NCI-H2171 (cell line): ENCODE data around the gene FZD7.

Experiments
- DNase-seq: peaks from one replicate; lab custom pipeline; 2025; lab: John Stamatoyannopoulos, UW

Gene FZD7

DNA sequence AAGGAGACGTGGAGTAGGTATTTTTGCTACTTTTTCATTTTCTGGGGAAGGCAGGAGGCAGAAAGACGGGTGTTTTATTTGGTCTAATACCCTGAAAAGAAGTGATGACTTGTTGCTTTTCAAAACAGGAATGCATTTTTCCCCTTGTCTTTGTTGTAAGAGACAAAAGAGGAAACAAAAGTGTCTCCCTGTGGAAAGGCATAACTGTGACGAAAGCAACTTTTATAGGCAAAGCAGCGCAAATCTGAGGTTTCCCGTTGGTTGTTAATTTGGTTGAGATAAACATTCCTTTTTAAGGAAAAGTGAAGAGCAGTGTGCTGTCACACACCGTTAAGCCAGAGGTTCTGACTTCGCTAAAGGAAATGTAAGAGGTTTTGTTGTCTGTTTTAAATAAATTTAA is 3.4 kb downstream of the FZD7 start:
- no peak for DNase-seq

GRCh38 chr2:202038471-202039277 is 5.0 kb downstream of the FZD7 start:
- no peak for DNase-seq

DNA sequence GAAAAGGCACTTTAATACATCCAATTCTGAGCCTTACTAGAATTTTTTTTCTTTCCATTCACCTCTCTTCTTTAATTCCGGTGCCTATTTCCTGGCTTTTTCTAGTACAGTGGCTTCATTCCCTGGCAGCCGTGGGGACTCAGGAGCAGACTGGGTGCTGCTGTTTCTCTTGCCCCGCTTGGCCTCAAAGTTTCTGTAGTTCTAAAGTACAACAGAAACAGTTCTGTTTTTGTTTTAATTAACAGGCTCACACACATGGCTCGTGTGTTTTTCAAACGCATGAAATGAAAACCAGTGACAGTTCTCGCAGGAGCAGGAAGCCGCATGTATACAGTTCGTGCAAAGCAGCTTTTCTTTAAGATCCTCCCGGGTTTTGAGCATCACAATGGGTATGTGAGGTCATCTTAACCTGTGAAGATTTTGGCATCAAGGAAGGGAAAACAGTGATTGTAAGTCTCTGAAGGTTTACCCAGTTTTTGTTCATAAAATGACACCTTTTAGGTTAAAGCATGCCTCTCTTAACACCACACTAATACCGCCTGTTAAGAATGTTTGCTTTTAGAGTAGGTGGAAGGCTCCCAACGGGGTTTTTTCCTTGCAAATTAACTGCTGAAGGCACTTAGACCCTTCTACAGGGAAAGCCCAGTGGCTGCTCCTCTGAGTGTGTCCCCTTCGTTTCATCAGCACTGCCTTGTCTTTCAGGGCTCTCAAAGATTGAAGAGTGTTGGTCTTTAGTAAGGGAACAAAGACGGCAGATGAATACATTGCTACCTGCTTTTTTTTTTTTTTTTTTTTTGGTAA is 5.8 kb downstream of the FZD7 start:
- no peak for DNase-seq

GRCh38 chr2:202040079-202040844 is 6.6 kb downstream of the FZD7 start:
- no peak for DNase-seq

GRCh38 chr2:202042444-202042843 is 8.8 kb downstream of the FZD7 start:
- no peak for DNase-seq

- no peak for DNase-seq
Measured at GRCh38 chr2:202043475-202043874, 9.8 kb downstream of the FZD7 start.

DNA sequence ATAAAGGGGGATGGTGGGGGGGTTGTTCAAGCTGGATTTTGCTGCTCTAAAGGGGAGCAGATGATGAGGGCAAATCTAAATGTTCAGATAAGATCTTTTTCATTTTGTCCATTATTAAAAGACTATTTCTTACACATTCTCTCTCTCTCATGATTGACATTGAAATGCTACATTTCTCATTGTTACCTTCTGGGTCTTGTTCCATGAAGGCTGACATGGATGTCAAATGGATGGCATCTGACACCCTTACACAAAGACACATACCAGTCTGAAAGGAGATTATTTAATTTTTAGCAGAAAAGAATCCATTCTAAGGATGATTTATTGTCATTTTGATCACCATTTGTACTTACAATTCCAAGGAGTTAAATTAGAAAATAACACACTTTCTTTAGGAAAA is 11.1 kb downstream of the FZD7 start:
- no peak for DNase-seq

GRCh38 chr2:202046572-202046971 is 12.9 kb downstream of the FZD7 start:
- DNase-seq = no peak

- no peak for DNase-seq
Measured at GRCh38 chr2:202049092-202049728, 15.6 kb downstream of the FZD7 start.

DNA sequence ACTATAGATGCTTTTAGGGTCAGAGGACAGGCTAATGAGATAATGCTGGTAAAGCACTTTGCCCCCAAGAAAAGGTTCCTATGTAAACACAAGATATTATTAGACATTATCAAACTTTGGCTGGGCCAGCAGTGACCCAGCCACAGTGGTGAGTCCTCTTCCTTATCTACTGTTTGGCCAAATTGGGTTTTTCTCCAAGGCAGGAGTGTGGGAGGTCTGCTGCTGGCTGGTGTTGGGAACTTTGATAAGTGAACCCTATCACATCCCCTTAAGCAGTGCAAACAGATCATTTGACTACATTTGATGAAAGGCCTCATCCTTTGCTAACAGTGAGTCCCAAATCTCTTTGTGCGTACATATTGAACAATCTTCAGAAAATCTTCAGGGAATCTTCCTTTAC is 16.2 kb downstream of the FZD7 start:
- DNase-seq = no peak

DNA sequence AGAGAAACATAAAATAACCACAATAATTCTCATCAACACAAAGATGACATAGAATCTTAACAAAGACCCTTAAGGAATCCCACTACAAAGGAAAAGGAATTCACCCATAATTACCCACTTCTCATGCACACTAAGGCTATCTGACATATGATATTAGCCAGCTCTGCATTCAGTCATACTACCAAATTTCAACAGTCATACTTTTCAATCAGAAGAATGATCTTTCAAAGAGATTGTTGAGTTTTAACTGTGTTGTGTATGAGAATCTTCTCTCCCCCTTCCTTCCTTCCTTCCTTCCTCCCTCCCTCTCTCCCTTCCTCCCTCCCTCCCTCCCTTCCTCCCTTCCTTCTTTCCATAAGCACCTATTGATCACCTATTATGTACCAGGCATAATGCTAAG is 17.0 kb downstream of the FZD7 start:
- no peak for DNase-seq

DNA sequence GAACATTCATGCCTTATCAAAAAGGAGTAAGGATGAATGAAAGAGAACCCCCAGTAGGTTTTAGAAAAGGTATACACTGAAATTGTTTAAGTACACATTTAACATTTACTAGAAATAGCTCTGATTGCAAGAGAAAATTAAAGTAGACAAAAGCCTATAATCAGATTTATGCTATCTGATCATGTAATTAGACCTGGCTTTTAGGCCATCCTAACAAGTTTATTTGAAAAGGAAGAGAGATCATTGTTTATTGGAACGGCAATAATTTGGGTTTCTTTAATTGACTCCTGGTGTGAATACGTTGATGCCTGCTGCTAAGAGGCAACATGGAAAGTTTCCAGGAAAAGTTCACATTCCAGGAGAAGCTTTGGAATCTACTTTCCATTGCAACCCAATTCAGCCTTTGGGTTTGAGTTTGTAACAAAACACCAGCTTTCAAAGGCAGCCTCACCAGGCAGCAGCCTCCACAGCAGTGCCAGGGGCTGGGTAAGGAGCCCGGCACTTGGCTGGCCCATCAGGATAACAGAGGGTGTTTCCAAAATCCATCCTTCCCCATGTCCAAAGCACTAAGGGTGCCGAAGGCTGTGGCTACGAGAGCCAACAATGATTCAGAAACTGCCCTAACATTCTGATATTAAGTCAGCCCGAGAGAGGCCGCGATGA is 18.0 kb downstream of the FZD7 start:
- no peak for DNase-seq

GRCh38 chr2:202052235-202052634 is 18.6 kb downstream of the FZD7 start:
- DNase-seq = no peak

DNA sequence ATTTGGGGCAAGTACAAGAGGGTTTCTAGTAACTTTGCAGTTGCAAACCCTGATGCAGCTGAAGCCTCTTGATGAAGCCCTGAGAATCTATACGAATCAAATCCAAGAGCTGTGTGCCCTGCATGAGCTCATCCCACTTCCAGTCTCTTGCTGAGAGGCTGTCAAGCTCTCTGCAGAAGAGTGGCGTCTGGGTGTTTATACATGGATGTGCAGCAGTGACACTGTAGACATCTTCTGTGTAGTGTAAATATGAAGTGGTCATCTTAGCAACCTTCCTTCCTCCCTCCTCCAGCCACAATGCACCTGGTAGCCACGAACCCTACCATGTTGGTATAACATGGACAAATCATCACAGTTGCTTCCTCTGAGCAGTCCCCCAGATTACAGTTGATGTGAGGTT is 21.0 kb downstream of the FZD7 start:
- no peak for DNase-seq

GRCh38 chr2:202056611-202057010 is 23.0 kb downstream of the FZD7 start:
- DNase-seq = no peak

DNA sequence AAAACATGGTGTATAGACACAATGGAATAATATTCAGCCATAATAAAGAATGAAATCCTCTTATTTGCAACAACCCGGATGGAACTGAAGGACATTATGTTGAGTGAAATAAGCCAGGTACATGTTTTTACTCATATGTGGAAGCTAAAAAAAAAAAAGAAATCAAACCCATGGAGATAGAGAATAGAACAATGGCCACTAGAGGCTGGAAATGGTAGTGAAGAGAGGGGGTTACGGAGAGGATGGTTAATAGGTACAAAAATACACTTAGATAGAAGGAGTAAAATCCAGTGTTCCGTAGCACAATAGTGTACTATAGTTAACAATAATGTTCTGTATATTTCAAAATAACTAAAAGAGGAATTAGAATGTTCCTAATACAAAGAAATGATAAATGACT is 26.6 kb downstream of the FZD7 start:
- DNase-seq = no peak

DNA sequence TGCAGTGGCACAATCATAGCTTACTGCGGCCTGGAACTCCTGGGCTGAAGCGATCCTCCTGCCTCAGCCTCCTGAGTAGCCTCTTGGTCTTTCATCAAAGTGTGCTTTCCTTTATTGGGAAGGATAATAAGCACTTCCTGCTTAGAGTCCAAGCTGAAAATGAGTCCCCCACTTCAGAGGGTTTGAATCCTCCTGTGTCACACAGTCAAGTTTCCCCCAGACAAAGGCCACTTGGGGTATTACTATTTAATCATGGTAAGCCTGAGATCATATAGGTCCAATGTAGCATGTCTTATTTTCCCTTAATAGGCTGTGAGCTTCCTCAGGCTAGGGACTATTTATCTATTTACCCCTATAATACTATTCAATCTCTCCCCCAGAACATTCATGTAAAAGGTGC is 28.0 kb downstream of the FZD7 start:
- no peak for DNase-seq

- DNase-seq = no peak
Measured at GRCh38 chr2:202064171-202064880, 30.7 kb downstream of the FZD7 start.

GRCh38 chr2:202064881-202065230 is 31.2 kb downstream of the FZD7 start:
- DNase-seq = no peak

DNA sequence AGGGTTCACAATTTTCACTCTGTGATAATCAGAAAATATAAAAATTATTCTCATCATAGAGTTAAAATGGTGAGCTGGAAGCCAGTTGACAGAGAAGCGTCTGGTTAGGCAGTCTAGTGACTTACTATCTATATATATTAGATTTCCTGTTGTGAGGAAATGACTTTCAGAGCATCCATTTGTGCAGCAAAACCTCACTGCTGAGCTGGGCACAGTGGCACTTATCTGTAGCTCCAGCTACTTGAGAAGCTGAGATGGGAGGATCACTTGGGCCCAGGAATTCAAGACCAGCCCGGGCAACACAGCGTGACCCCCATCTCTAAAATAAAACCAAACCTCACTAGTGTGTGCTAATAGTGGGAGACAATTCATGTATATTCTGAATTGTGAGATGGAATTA is 32.2 kb downstream of the FZD7 start:
- DNase-seq = no peak

- no peak for DNase-seq
Measured at GRCh38 chr2:202066875-202067274, 33.2 kb downstream of the FZD7 start.
